IPS DF 6.9 (cell line): Measurements from ENCODE around the gene RGS6.

Experiments used
- DNase-seq: peaks from one replicate; pipeline ENCODE4 v3.0.0-alpha.2; 2013; ENCODE audit warnings: low read depth, low spot score
- H3K27ac ChIP-seq: one replicate; pipeline ENCODE4 v1.5.1; 2013; ENCODE audit warnings: low read length, control low read depth
- H3K27me3 ChIP-seq: 2 replicates; pipeline ENCODE4 v1.6.1; 2013; ENCODE audit warnings: mild to moderate bottlenecking, low read length; ENCODE audit not compliant: control insufficient read depth, insufficient read depth
- H3K36me3 ChIP-seq: 2 replicates; pipeline ENCODE4 v1.6.1; 2013; ENCODE audit warnings: low read length; ENCODE audit not compliant: control insufficient read depth, insufficient read depth
- H3K4me1 ChIP-seq: 2 replicates; pipeline ENCODE4 v1.6.1; 2013; ENCODE audit warnings: low read length; ENCODE audit not compliant: control insufficient read depth, insufficient read depth
- H3K4me3 ChIP-seq: 2 replicates; pipeline ENCODE4 v1.5.1; 2013; ENCODE audit warnings: mild to moderate bottlenecking, low read length
- H3K9me3 ChIP-seq: 2 replicates; pipeline ENCODE4 v1.6.1; 2013; ENCODE audit warnings: low read length, inconsistent platforms; ENCODE audit not compliant: control insufficient read depth, insufficient read depth
- WGBS: extraction: QIAGEN DNeasy Blood & Tissue Kit; methylation state at CpG from one replicate; pipeline ENCODE4 v1.1.7; 2013; ENCODE audit warnings: mixed read lengths, missing lambda C conversion rate; ENCODE audit not compliant: insufficient read length, insufficient coverage; 5-methylcytosine and 5-hydroxymethylcytosine counted together

The RGS6 gene

GRCh38 chr14:72215080-72215479, 282.9 kb downstream of the RGS6 start:
- no CpG with 5 or more reads among the region's 2 CpGs for WGBS
- Histone ChIP-seq H3K27ac (no peak overlapping the region), H3K4me1 (no peaks in the 10 kb centered on the region), H3K27me3 (no peaks in the 10 kb centered on the region), H3K4me3 (no peak overlapping the region), H3K36me3 (no peaks in the 10 kb centered on the region), H3K9me3 (no peaks in the 10 kb centered on the region)
- DNase-seq = no peak

DNA sequence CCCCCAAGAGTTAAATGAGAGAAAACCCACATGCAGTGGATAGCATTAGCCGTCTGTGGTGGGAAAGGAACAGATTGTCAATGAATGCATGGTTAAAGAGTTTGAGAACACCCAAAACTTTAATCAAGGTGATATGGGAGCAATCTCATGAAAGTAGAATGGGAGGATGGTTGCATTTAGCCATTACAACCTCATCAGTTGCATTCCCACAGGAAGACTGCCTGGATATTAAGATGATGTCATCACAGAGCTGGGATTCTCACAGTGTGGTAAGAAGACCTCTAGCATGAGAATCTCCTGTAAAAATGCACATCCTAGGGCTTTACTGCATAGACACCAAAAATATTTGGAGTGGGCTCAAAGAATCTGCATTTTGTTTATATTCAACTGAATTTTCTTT, 284.9 kb downstream of the RGS6 start:
- H3K4me3 ChIP-seq = no peak overlapping the region

DNA sequence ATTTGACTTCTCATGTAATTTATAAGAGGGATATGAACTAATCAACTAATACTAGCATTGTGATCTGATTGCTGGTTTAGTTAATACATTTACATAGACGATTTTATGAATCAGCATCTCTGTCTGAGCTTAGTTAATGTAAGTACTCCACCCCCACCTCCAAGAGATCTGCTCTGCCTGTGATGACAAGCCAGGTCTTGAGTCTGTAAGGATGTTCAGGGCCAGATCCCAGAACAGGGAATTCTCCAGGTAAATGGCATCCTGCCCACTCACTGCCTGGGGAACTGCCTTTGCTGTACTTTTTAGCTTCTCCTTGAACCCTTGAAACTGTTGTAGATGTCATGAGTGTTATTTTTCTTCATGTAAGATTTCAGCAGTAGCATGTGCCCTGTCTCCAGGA, 289.8 kb downstream of the RGS6 start:
- H3K27me3 ChIP-seq = no peaks in the 10 kb centered on the region
- H3K4me3 ChIP-seq = no peak overlapping the region
- no peaks in the 10 kb centered on the region; the same call in 1 of the 2 replicates for H3K9me3 ChIP-seq
- no peaks in the 10 kb centered on the region for H3K36me3 ChIP-seq
- no peak overlapping the region for H3K27ac ChIP-seq
- DNase-seq = no peak
- no CpG with 5 or more reads among the region's 1 CpG for WGBS
- H3K4me1 ChIP-seq = no peaks in the 10 kb centered on the region

More for the DNA sequence above, 284.9 kb downstream of the RGS6 start:
- Histone ChIP-seq H3K4me1 (no peaks in the 10 kb centered on the region), H3K27me3 (no peaks in the 10 kb centered on the region), H3K9me3 (no peaks in the 10 kb centered on the region; the same call in 1 of the 2 replicates), H3K27ac (no peak overlapping the region), H3K36me3 (no peaks in the 10 kb centered on the region)
- no CpG with 5 or more reads among the region's 1 CpG for WGBS
- DNase-seq = no peak

DNA sequence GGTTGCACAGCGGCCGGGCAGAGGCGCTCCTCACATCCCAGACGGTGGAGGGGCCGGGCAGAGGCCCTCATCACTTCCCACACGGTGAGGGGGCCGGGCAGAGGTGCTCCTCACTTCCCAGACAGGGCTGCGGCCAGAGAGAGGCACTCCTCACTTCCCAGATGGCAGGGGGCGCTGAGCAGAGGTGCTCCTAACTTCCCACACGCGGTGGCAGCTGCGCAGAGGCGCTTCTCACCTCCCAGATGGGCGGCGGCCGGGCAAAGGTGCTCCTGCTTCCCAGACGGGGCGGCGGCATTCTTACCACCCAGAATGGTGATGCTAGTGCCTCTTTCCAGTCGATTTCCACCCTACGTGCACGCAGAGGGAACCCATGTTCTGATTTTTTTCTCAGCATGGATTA, 304.4 kb downstream of the RGS6 start:
- H3K9me3 ChIP-seq = no peaks in the 10 kb centered on the region
- no peaks in the 10 kb centered on the region; the same call in 1 of the 2 replicates for H3K4me1 ChIP-seq
- no peak overlapping the region for H3K4me3 ChIP-seq
- H3K27ac ChIP-seq = no peak overlapping the region
- WGBS = no CpG with 5 or more reads among the region's 22 CpGs
- DNase-seq = no peak
- H3K27me3 ChIP-seq = no peaks in the 10 kb centered on the region
- no peaks in the 10 kb centered on the region for H3K36me3 ChIP-seq

DNA sequence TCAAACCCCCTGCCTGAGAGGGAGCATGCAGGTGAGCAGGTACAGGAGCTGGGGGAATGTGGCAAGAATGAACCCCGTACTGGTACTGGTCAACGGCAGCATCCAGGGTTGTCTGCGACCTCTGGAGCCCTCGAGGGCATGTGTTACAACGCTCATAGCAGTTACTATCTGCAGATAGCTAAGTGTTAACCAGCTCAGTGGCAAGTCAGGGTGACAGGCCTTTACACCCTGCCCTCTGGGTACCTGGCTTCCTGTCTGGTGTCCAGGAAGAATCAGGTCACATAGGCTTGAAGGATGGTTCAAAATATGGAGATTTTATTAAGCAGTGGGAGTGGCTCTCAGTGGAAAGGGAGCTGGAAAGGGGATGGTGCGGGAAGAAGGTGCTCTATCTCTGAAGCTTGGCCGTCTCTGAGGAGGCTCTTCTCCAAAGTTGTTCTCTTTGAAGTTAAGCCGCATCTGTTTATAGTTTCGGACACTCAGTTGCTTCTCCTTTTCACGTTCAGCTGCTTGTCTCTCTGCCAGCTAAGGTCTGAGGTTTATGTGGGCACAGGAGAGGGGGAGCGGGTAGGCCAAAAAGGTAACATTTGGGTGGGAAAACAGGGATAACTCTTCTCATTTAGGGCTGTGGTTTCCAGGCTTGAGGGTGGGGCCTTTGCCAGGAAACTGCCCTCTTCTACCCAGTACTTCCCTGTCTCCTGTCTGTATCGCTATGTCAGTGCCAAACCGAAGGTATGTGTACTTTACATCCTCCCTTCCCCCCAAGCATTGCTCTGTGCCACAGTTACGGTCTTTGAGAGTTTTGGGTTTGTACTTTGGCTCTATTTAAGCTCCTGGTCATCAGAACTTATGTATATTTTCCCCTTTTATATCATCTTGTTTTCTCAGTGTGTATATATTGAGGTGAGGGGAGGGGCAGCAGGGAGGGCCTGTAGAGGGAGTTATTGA, 305.8 kb downstream of the RGS6 start:
- no peaks in the 10 kb centered on the region for H3K36me3 ChIP-seq
- no peaks in the 10 kb centered on the region for H3K9me3 ChIP-seq
- H3K4me1 ChIP-seq = no peaks in the 10 kb centered on the region; the same call in 1 of the 2 replicates
- no CpG with 5 or more reads among the region's 14 CpGs for WGBS
- H3K27ac ChIP-seq = no peak overlapping the region
- DNase-seq = no peak
- H3K27me3 ChIP-seq = no peaks in the 10 kb centered on the region
- no peak overlapping the region for H3K4me3 ChIP-seq

DNA sequence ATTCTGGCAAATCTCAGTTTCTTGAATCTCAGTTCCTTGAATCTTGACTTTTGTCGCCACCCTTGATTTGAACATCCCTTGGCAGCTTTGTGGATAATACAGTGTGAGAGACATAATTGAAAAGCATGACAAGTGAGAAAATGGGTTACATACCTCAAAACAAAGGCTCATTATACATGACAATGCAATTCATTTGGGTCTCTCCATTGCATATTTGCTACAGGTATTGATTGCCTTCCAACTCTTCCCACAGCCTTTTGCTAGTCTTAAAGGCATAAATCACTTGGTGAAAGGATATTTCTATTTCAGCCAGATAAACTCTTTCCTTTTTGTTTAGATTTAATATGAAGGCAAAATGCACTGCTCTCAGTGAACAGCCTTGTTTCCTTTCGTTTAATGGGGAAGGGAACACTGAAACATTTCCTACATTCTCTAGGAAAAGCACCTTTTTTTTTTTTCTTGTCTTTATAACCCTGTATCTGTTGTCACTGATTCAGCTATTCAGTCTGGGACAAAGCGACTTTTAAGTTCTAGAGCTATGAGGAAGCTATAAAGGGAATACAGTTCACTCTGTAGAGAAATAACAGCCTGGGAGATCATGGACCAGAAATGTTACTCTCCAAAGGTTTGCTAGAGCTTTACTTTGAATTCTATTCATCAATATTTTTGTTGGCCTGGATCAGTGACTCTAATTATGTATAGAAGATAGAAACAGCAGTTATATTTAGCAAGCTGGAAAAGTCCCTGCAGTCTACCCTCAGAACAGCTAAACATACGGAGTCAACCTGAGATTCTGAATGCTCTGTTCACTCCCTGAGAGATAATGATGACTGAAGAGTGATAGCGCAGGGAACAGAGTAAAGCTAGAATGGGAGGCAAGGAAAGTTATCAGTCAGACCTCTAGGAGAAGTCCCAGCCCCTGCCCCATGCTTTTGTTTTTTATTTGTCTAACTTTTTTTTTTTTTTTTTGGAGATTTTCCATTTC, 311.4 kb downstream of the RGS6 start:
- H3K27ac ChIP-seq = no peak overlapping the region

DNA sequence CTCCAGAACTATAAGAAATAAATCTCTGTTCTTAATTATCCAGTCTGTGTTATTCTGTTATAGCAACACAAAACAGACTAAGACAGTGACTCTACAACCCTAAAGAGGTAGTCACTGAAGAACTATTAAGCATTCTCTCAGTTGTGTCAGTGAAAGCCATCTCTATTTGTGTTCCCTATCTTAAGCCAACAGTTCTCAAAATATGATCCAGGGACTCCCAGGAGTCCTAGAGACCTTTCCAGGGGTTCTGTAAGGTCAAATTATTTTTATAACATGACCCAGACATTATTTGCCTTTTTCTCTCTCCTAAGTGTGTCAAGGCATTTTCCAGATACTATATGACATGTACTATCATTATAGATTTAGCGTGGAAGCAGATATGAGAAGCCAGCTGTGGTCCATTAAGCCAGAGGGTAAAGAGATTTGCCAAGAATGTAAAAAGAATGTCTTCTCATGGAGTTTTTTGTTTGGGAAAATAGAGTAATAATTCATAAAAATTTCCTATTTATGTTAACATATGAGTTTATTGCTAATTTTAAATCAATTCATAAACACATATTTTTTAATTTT, 315.8 kb downstream of the RGS6 start:
- Histone ChIP-seq H3K27ac (no peak overlapping the region), H3K4me1 (no peaks in the 10 kb centered on the region), H3K27me3 (no peaks in the 10 kb centered on the region), H3K4me3 (no peak overlapping the region), H3K36me3 (no peaks in the 10 kb centered on the region), H3K9me3 (no peaks in the 10 kb centered on the region; the same call in 1 of the 2 replicates)
- WGBS = no CpG with 5 or more reads among the region's 1 CpG
- DNase-seq = no peak

More for the DNA sequence above, 311.4 kb downstream of the RGS6 start:
- no CpG with 5 or more reads among the region's 5 CpGs for WGBS
- no peak for DNase-seq
- no peak overlapping the region for H3K4me3 ChIP-seq
- H3K36me3 ChIP-seq = no peaks in the 10 kb centered on the region
- H3K27me3 ChIP-seq = no peaks in the 10 kb centered on the region
- H3K9me3 ChIP-seq = no peaks in the 10 kb centered on the region; the same call in 1 of the 2 replicates
- no peaks in the 10 kb centered on the region for H3K4me1 ChIP-seq

- no CpG with 5 or more reads among the region's 2 CpGs for WGBS
- Histone ChIP-seq H3K4me1 (0 out of 2 replicates have a peak, but pooled peaks cover 1% of the 10 kb centered on the region), H3K27me3 (no peaks in the 10 kb centered on the region), H3K27ac (no peak overlapping the region), H3K36me3 (no peaks in the 10 kb centered on the region), H3K9me3 (no peaks in the 10 kb centered on the region), H3K4me3 (no peak overlapping the region)
- no peak for DNase-seq
These were observed 321.3 kb downstream of the RGS6 start for GRCh38 chr14:72253503-72253902.

DNA sequence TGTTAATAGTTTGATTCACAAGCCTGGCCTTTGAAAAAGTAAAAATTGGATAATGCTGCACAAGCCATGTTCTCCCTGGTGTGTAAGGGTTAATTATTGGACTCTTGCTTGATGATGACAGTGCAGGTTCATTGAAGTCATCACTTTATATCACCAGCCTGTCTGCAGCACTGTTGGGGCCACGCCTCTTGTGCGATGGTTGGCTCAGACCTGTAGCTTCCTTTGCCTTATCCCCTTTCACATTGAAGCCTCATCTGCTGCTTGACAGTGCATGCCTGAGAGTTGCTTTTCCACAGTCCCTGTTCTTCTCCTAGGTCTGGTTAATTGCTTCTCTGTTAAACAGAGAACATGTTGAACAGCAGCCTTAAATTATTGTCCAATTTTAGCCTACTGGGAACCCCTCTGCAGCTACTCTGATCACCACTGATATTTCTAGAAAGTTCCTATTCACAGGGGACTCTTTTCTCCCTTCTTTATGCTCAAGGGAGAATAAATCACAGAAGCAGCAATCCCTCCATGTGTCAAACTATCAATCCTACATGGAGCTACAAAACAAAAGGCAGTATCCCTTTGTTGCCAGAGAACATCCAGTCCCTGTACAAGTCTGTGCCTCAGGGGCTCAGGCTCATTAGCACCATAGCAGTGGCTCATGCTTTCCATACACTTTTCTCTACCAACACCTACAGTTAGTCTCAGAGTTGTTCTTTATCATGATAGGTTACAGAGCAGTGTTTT, 322.1 kb downstream of the RGS6 start:
- H3K9me3 ChIP-seq = no peaks in the 10 kb centered on the region
- 0 out of 2 replicates have a peak, but pooled peaks cover 1% of the 10 kb centered on the region for H3K4me1 ChIP-seq
- WGBS = no CpG with 5 or more reads among the region's 2 CpGs
- no peak for DNase-seq
- no peaks in the 10 kb centered on the region for H3K36me3 ChIP-seq
- H3K4me3 ChIP-seq = no peak overlapping the region
- H3K27ac ChIP-seq = no peak overlapping the region
- no peaks in the 10 kb centered on the region for H3K27me3 ChIP-seq
